Measurements from ENCODE around the gene IRAK3. TPM values are rescaled to one million over a fixed set of nuclear protein-coding genes. Genes with fewer than 3 reads are reported as not detected.
A peak's percentile ranks its signal among the peaks of the same experiment; 100 is the strongest.

Gene IRAK3
- total RNA-seq, 1 experiment from 2014 or later = 0.44 TPM

- DNase-seq = no peak
- no peak overlapping the region for H3K4me3 Mint-ChIP-seq
- no peak overlapping the region for H3K4me2 ChIP-seq (ENCODE audit: insufficient read depth, insufficient read length, low read length)
Observed at GRCh38 chr12:66149702-66150398, 39.2 kb upstream of the IRAK3 start.

More at GRCh38 chr12:66149702-66150398, 39.2 kb upstream of the IRAK3 start:
- no peak overlapping the region for H2BK120ac ChIP-seq (ENCODE audit: low read depth, low read length, poor library complexity, severe bottlenecking)
- TF ChIP-seq CTCF (conservative IDR thresholded peaks at IDR 0.05) = peak; percentile 48
- H3K14ac ChIP-seq (ENCODE audit: insufficient read depth, low read length) = no peak overlapping the region
- no peaks in the 10 kb centered on the region for H3K4me1 ChIP-seq (ENCODE audit: insufficient read depth, low read length)
- no peaks in the 10 kb centered on the region for H3K9me3 ChIP-seq (ENCODE audit: control insufficient read depth, low read depth, low read length)
- no CpG with 5 or more reads among the region's 5 CpGs for WGBS (ENCODE audit: extremely low coverage, insufficient read length, low lambda C conversion rate)
- H4K91ac ChIP-seq (ENCODE audit: insufficient read length, low read depth, low read length) = no peak overlapping the region
- no peaks in the 10 kb centered on the region for H3K9me3 Mint-ChIP-seq
- H2BK5ac ChIP-seq (ENCODE audit: insufficient read length, low read length) = no peak overlapping the region
- no peaks in the 10 kb centered on the region for H4K20me1 ChIP-seq (ENCODE audit: control insufficient read depth, insufficient read depth, insufficient read length)
- H3K36me3 Mint-ChIP-seq (ENCODE audit: insufficient read depth in 1 of 3, low read depth in 3 of 3) = peaks cover 0 to 1% (median 0%) of the 10 kb centered on the region in 3 experiments; a peak in 3 of 7 replicates
- no peak overlapping the region for H3K56ac ChIP-seq (ENCODE audit: insufficient read length, low read depth, low read length)
- H3K23me2 ChIP-seq (ENCODE audit: insufficient read length, low read depth, low read length, poor library complexity, severe bottlenecking) = no peaks in the 10 kb centered on the region
- H3K23ac ChIP-seq (ENCODE audit: insufficient read length, low read depth, low read length) = no peak overlapping the region
- no peak overlapping the region for H3T11ph ChIP-seq (ENCODE audit: low read length)
- H3K18ac ChIP-seq (ENCODE audit: insufficient read length, low read depth, low read length) = no peak overlapping the region
- H3K27me3 Mint-ChIP-seq (ENCODE audit: low read depth) = no peaks in the 10 kb centered on the region
- no peak overlapping the region for H4K8ac ChIP-seq (replicated peaks; ENCODE audit: insufficient read length, low read depth, low read length)
- no peak overlapping the region for H2BK15ac ChIP-seq (ENCODE audit: low read depth, low read length)
- H3K4me1 Mint-ChIP-seq = peaks cover 3% of the 10 kb centered on the region in 2 experiments
- no peak overlapping the region for H3K27ac ChIP-seq (ENCODE audit: insufficient read length, low read depth, low read length)
- H2AK5ac ChIP-seq (ENCODE audit: insufficient read length, low read length) = no peak overlapping the region
- H3K4ac ChIP-seq (ENCODE audit: low read depth, low read length) = no peak overlapping the region
- no peak overlapping the region for H3K27ac Mint-ChIP-seq
- no peaks in the 10 kb centered on the region for H3K27me3 ChIP-seq (ENCODE audit: insufficient read depth, low read length)
- H3K79me1 ChIP-seq (ENCODE audit: insufficient read depth, low read depth, low read length, poor library complexity, severe bottlenecking) = no peaks in the 10 kb centered on the region
- H2AFZ ChIP-seq (ENCODE audit: low read length) = no peak overlapping the region
- no peak overlapping the region for H4K5ac ChIP-seq (ENCODE audit: insufficient read length, low read depth, low read length)
- no peak overlapping the region for H3K9ac ChIP-seq (ENCODE audit: extremely low read depth, insufficient read length, low read length)
- no peak overlapping the region for H2BK20ac ChIP-seq (ENCODE audit: low read depth, low read length, poor library complexity, severe bottlenecking)
- H3K79me2 ChIP-seq (ENCODE audit: insufficient read depth, low read length) = no peaks in the 10 kb centered on the region
- H2BK12ac ChIP-seq (ENCODE audit: insufficient read length, low read depth, low read length) = no peak overlapping the region
